Prostate gland (tissue), 2 donors: ENCODE data around the gene NGLY1.

Experiments used
- CTCF ChIP-seq, 4 experiments: fragments of 200-600 bp in 2 of 4; fragments of 450-650 bp in 2 of 4; sonication (generic) in 2 of 4; IDR thresholded peaks; 1 replicate in 3 of 4; 2 replicates in 1 of 4; pipeline ENCODE4 v1.5.1; 2016 to 2019; ENCODE audit warnings: antibody characterized with exemption in 4 of 4, mild to moderate bottlenecking in 2 of 4, moderate library complexity in 2 of 4
- POLR2A ChIP-seq: fragments of 450-650 bp; IDR thresholded peaks from one replicate; pipeline ENCODE4 v1.6.1; 2016; ENCODE audit warnings: antibody characterized with exemption, mild to moderate bottlenecking

GRCh38 chr3:25687742-25688141 is 95.5 kb downstream of the NGLY1 start:
- TF ChIP-seq CTCF (IDR thresholded peaks at IDR 0.05) (no peak), POLR2A (no peak)
